Heart right ventricle (tissue), 16 donors: Measurements from ENCODE around the gene MPI. TPM values are rescaled to one million over a fixed set of nuclear protein-coding genes. Genes with fewer than 3 reads are reported as not detected.
"Not testable (repeated sequence)": the region's sequence is repeated elsewhere in the genome, so short reads cannot be mapped to it uniquely, and the experiment has no call there.

Source experiments
- ATAC-seq, 8 donors: fragments of 200-7000 bp; cut with Tn5 transposase; one replicate each; pipeline ENCODE4 v1.9.1; 2020; ENCODE audit warnings: mild to moderate bottlenecking in 8 of 8, moderate library complexity in 8 of 8, moderate number of reproducible peaks in 1 of 8
- DNase-seq, 2 donors: peaks; one replicate each; pipeline ENCODE4 v3.0.0-alpha.2; 2020
- H3K27ac ChIP-seq, 10 donors: fragments of 200-600 bp; sonication (generic) in 2 of 10; one replicate each; pipeline versions ENCODE4 v1.5.0 to v1.8.0; 2020 to 2022; ENCODE audit warnings: mild to moderate bottlenecking in 3 of 10
- H3K27me3 ChIP-seq, 7 donors: fragments of 200-600 bp; one replicate each; pipeline ENCODE4 v1.8.0; 2021 to 2022; ENCODE audit warnings: mild to moderate bottlenecking in 2 of 7
- H3K36me3 ChIP-seq, 9 donors: fragments of 200-600 bp; sonication (generic) in 1 of 9; one replicate each; pipeline versions ENCODE4 v1.5.0 to v1.8.0; 2020 to 2022; ENCODE audit warnings: mild to moderate bottlenecking in 2 of 9
- H3K4me1 ChIP-seq, 9 donors: fragments of 200-600 bp; sonication (generic) in 1 of 9; one replicate each; pipeline versions ENCODE4 v1.5.0 to v1.8.0; 2020 to 2022; ENCODE audit warnings: mild to moderate bottlenecking in 4 of 9
- H3K4me3 ChIP-seq, 10 donors: fragments of 200-600 bp; sonication (generic) in 2 of 10; one replicate each; pipeline versions ENCODE4 v1.5.0 to v1.8.0; 2020 to 2022; ENCODE audit warnings: mild to moderate bottlenecking in 7 of 10, moderate library complexity in 2 of 10
- H3K9me3 ChIP-seq, 11 donors: fragments of 200-600 bp in 10 of 11; sonication (generic) in 2 of 11; one replicate each; pipeline versions ENCODE4 v1.5.0 to v1.8.0; 2013 to 2022; ENCODE audit warnings: mild to moderate bottlenecking in 2 of 11, control low read depth in 1 of 11, moderate library complexity in 1 of 11
- WGBS, 2 donors: extraction: QIAGEN DNeasy Blood & Tissue Kit; methylation state at CpG; one replicate each; pipeline ENCODE4 v1.1.7; 2013; ENCODE audit warnings: inconsistent platforms in 1 of 2; 5-methylcytosine and 5-hydroxymethylcytosine counted together
- intact Hi-C, 10 donors: fragments of 100-400 bp; cut with DNase I; formaldehyde crosslinking; loops; one replicate each; pipeline versions ENCODE4 v1.11.1 to v1.14.2; 2022
- polyA plus RNA-seq, 2 donors: library from polyadenylated mRNA; stranded (reverse); fragments of 200-250 nt; gene quantifications; one replicate each; pipeline ENCODE4 v1.2.3, GENCODE V29; 2013
- total RNA-seq, 10 donors: library from RNA; stranded (reverse); fragmentation: NEBNext Ultra II Directional in 3 of 10; extraction: Animal tissue kit (Norgen Biotek cat#: 25700) in 3 of 10; gene quantifications; one replicate each; pipeline versions ENCODE4 v1.2.1 to v1.2.4, GENCODE V29; 2021 to 2023
- TF ChIP-seq, protein P1 (sequence below), 9 donors: fragments of 200-600 bp; sonication (generic) in 2 of 9; IDR thresholded peaks; one replicate each; pipeline versions ENCODE4 v1.5.0 to v1.8.0; 2021 to 2022; ENCODE audit warnings: antibody characterized with exemption in 9 of 9, mild to moderate bottlenecking in 5 of 9, moderate library complexity in 1 of 9
- donor health status: Arrhythmogenic right ventricular cardiomyopathy.
- donor health status: ischemic (EF 13 %, LVEDD 7.1; RV severe dilation, severe dysfunction).
- donor health status: healthy with polysubstance abuse.
- donor health status: DM: no; HTN: yes; CAD: no.
- donor health status: DM: no; HTN: no; CAD: no.
- donor health status: ischemic (EF 25% LVEDD 6.9; RV normal size, moderate dysfunction).
- donor health status: ischemic (EF 25% LVEDD 5.7; RV mildly dilated, moderate dysfunction).
- donor health status: healthy.
- donor health status: DM: yes; HTN: yes; CAD: no.
- donor health status: Ischemic cardiomyopathy.
- donor health status: ischemic (EF 35%, LVEDD 5.7; RV mildly dilated, moderate dysfunction).
- donor health status: nonischemic (EF 11% LVEDD 7.7; RV severe dilation, severe dysfunction).
- donor health status: DM: yes; HTN: yes; CAD: no.
- donor health status: PGD.
- donor health status: ischemic (EF 29% LVEDD 5.4; RV normal size, mild dysfunction).
- donor health status: nonischemic (EF 23%, LVEDD 6.1; RV moderate dilation, normal function).

The MPI gene
- total and polyA plus RNA-seq, 12 donors: 24.4 to 86.4 (median 54.5) TPM

DNA sequence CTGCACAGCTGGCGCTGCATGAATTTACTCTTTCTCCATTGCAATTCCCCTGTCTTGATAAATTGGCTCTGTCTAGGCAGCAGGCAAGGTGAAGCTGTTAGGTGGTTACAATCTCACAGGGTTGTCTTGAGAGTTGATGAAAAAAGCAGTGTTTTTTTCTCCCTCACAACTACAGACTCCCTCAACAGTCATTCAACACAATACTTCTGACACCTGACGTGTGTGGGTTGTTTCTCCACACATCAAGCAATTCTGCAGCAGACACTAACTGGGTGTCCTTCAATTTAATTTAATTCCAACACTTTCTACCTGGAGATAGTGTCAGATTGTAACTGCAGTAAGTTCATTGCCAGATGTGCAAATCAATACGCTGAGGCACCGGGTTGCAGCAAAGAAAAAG, 11.6 kb upstream of the MPI start:
- H3K9me3 ChIP-seq: no peaks in the 10 kb centered on the region
- H3K4me3 ChIP-seq: no peak overlapping the region
- DNase-seq (no peak), ATAC-seq (no peak)
- H3K4me1 ChIP-seq: peaks cover 0 to 8% (median 5%) of the 10 kb centered on the region in 9 donors
- 81 to 89% methylated on average over 4 of the region's 4 CpGs for WGBS, 2 donors
- TF ChIP-seq, protein P1, sequence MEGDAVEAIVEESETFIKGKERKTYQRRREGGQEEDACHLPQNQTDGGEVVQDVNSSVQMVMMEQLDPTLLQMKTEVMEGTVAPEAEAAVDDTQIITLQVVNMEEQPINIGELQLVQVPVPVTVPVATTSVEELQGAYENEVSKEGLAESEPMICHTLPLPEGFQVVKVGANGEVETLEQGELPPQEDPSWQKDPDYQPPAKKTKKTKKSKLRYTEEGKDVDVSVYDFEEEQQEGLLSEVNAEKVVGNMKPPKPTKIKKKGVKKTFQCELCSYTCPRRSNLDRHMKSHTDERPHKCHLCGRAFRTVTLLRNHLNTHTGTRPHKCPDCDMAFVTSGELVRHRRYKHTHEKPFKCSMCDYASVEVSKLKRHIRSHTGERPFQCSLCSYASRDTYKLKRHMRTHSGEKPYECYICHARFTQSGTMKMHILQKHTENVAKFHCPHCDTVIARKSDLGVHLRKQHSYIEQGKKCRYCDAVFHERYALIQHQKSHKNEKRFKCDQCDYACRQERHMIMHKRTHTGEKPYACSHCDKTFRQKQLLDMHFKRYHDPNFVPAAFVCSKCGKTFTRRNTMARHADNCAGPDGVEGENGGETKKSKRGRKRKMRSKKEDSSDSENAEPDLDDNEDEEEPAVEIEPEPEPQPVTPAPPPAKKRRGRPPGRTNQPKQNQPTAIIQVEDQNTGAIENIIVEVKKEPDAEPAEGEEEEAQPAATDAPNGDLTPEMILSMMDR (IDR thresholded peaks at IDR 0.05): no peak
- no peak overlapping the region for H3K27ac ChIP-seq
- no peaks in the 10 kb centered on the region for H3K36me3 ChIP-seq
- H3K27me3 ChIP-seq: no peaks in the 10 kb centered on the region
- intact Hi-C loops: no loop called here

DNA sequence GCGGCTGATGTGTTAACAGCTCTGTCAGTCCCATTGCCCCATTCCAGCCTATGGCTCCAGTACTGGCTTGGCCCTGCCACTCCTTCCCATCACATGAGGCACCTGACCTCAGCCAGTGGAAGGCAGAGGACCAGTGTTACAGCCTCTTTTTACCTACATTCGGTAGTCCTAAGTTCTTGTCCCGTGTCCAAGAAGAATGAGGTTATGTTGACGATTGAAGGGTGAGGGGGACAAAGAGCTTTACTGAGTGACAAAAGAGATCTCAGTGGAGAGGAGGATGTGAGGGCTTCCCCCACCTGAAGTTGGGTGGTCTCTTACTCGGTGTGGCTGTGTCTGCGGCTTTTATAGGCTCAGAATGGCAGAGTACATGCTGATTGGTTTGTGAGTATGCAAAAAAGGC, 7.3 kb upstream of the MPI start:
- WGBS, 2 donors: 96% methylated on average over 6 of the region's 6 CpGs
- H3K4me1 ChIP-seq: peaks cover 0 to 20% (median 0%) of the 10 kb centered on the region in 9 donors
- ATAC-seq: no peak
- DNase-seq: no peak
- no peak overlapping the region for H3K4me3 ChIP-seq
- intact Hi-C loops: no loop called here
- H3K9me3 ChIP-seq: no peaks in the 10 kb centered on the region
- TF ChIP-seq, protein P1 (IDR thresholded peaks at IDR 0.05): no peak
- H3K27me3 ChIP-seq: no peaks in the 10 kb centered on the region
- no peaks in the 10 kb centered on the region for H3K36me3 ChIP-seq
- no peak overlapping the region for H3K27ac ChIP-seq

GRCh38 chr15:74884428-74885223, 5.2 kb upstream of the MPI start:
- no peak for DNase-seq
- Histone ChIP-seq H3K9me3 (no peaks in the 10 kb centered on the region), H3K27ac (no peak overlapping the region), H3K27me3 (no peaks in the 10 kb centered on the region), H3K36me3 (no peaks in the 10 kb centered on the region), H3K4me3 (no peak overlapping the region), H3K4me1 (peaks cover 0 to 31% (median 10%) of the 10 kb centered on the region in 9 donors)
- TF ChIP-seq, protein P1 (IDR thresholded peaks at IDR 0.05): no peak
- intact Hi-C loops: no loop called here
- WGBS, 2 donors: 81 to 83% methylated on average over 4 of the region's 4 CpGs
- ATAC-seq: no peak

DNA sequence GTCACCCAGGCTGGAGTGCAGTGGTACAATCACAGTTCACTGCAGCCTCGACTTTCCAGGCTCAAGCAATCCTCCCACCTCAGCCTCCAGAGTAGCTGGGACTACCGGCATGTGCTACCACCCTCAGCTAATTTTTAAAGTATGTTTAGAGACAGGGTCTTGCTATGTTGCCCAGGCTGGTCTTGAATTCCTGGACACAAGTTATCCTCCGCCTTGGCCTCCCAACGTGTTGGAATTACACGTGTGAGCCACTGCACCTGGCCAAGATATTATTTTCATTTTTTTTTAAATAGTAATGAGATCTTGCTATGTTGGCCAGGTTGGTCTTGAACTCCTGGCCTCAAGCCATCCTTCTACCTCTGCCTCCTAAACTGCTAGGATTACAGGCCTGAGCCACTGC, 4.4 kb upstream of the MPI start:
- no peaks in the 10 kb centered on the region for H3K27me3 ChIP-seq

GRCh38 chr15:74887537-74888193, 2.2 kb upstream of the MPI start:
- H3K4me3 ChIP-seq, H3K27me3 ChIP-seq, DNase-seq, H3K9me3 ChIP-seq, intact Hi-C loops, H3K27ac ChIP-seq, ATAC-seq: not testable (repeated sequence)
- Histone ChIP-seq H3K4me1 (peaks cover 4 to 53% (median 35%) of the 10 kb centered on the region in 9 donors), H3K36me3 (peaks cover 0 to 17% (median 2%) of the 10 kb centered on the region in 9 donors)
- WGBS, 2 donors: 70 to 77% methylated on average over 9 to 10 of the region's 10 CpGs

More for the DNA sequence above, 4.4 kb upstream of the MPI start:
- TF ChIP-seq, protein P1 (IDR thresholded peaks at IDR 0.05): no peak
- H3K4me3 ChIP-seq: no peak overlapping the region
- DNase-seq (no peak), ATAC-seq (no peak)
- no peaks in the 10 kb centered on the region for H3K36me3 ChIP-seq
- no peak overlapping the region for H3K27ac ChIP-seq
- peaks cover 0 to 36% (median 13%) of the 10 kb centered on the region in 9 donors for H3K4me1 ChIP-seq
- 91% methylated on average over 5 of the region's 5 CpGs for WGBS, 2 donors
- H3K9me3 ChIP-seq: no peaks in the 10 kb centered on the region
- intact Hi-C loops: no loop called here
